KMS-11 (cell line): Measurements from ENCODE around the gene ALPK3.

Source experiments
- H2AFZ ChIP-seq: fragments of 200-600 bp; sonication (generic); 2 replicates; pipeline ENCODE4 v1.6.1; 2016; ENCODE audit warnings: antibody characterized with exemption, mixed run types, low read depth
- H3K27ac ChIP-seq: fragments of 200-600 bp; sonication (generic); 2 replicates; pipeline ENCODE4 v1.6.1; 2016; ENCODE audit warnings: mild to moderate bottlenecking, mixed run types
- H3K27me3 ChIP-seq: fragments of 200-600 bp; sonication (generic); 2 replicates; pipeline ENCODE4 v1.6.1; 2017; ENCODE audit warnings: mild to moderate bottlenecking, low read depth, mixed run types, moderate library complexity; ENCODE audit not compliant: insufficient read depth
- H3K36me3 ChIP-seq: fragments of 200-600 bp; sonication (generic); 2 replicates; pipeline ENCODE4 v1.6.1; 2017; ENCODE audit warnings: mild to moderate bottlenecking, mixed run types; ENCODE audit not compliant: insufficient read depth
- H3K4me1 ChIP-seq: fragments of 200-600 bp; sonication (generic); 2 replicates; pipeline ENCODE4 v1.6.1; 2016; ENCODE audit warnings: mild to moderate bottlenecking, low read depth, mixed run types; ENCODE audit not compliant: poor library complexity, severe bottlenecking
- H3K4me2 ChIP-seq: fragments of 200-600 bp; sonication (generic); 2 replicates; pipeline ENCODE4 v1.7.0; 2016; ENCODE audit warnings: mild to moderate bottlenecking, mixed run types
- H3K4me3 ChIP-seq: fragments of 200-600 bp; sonication (generic); IDR thresholded peaks from 2 replicates; pipeline ENCODE4 v1.6.1; 2017; ENCODE audit warnings: low read depth, low read length, mixed read lengths; ENCODE audit not compliant: insufficient read depth
- H3K79me2 ChIP-seq: fragments of 200-600 bp; sonication (generic); 2 replicates; pipeline ENCODE4 v1.6.1; 2016; ENCODE audit warnings: low read depth, mixed run types; ENCODE audit not compliant: insufficient read depth
- H3K9ac ChIP-seq: fragments of 200-600 bp; sonication (generic); 2 replicates; pipeline ENCODE4 v1.6.1; 2016; ENCODE audit warnings: mild to moderate bottlenecking, mixed run types
- H4K20me1 ChIP-seq: fragments of 200-600 bp; sonication (generic); 2 replicates; pipeline ENCODE4 v1.6.1; 2016; ENCODE audit warnings: mild to moderate bottlenecking, mixed run types; ENCODE audit not compliant: insufficient read depth
- TF ChIP-seq, protein P1 (sequence below): fragments of 200-600 bp; sonication (generic); conservative IDR thresholded peaks from 2 replicates; pipeline ENCODE4 v1.6.1; 2017; ENCODE audit warnings: low read depth, mild to moderate bottlenecking, antibody characterized with exemption, low read length, moderate library complexity, mixed read lengths

The ALPK3 gene

GRCh38 chr15:84878504-84878903 is 61.3 kb downstream of the ALPK3 start:
- Histone ChIP-seq H3K79me2 (no peaks in the 10 kb centered on the region), H3K4me3 (no peak overlapping the region), H3K9ac (no peak overlapping the region), H3K36me3 (no peaks in the 10 kb centered on the region), H4K20me1 (no peaks in the 10 kb centered on the region), H3K27me3 (no peaks in the 10 kb centered on the region), H3K4me1 (no peaks in the 10 kb centered on the region), H2AFZ (no peak overlapping the region), H3K27ac (no peak overlapping the region), H3K4me2 (no peak overlapping the region)
- TF ChIP-seq, protein P1, sequence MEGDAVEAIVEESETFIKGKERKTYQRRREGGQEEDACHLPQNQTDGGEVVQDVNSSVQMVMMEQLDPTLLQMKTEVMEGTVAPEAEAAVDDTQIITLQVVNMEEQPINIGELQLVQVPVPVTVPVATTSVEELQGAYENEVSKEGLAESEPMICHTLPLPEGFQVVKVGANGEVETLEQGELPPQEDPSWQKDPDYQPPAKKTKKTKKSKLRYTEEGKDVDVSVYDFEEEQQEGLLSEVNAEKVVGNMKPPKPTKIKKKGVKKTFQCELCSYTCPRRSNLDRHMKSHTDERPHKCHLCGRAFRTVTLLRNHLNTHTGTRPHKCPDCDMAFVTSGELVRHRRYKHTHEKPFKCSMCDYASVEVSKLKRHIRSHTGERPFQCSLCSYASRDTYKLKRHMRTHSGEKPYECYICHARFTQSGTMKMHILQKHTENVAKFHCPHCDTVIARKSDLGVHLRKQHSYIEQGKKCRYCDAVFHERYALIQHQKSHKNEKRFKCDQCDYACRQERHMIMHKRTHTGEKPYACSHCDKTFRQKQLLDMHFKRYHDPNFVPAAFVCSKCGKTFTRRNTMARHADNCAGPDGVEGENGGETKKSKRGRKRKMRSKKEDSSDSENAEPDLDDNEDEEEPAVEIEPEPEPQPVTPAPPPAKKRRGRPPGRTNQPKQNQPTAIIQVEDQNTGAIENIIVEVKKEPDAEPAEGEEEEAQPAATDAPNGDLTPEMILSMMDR: peak; percentile 69

- Histone ChIP-seq H2AFZ (no peak overlapping the region), H3K9ac (no peak overlapping the region), H3K79me2 (no peaks in the 10 kb centered on the region), H4K20me1 (no peaks in the 10 kb centered on the region), H3K4me1 (no peaks in the 10 kb centered on the region), H3K27me3 (no peaks in the 10 kb centered on the region), H3K27ac (no peak overlapping the region), H3K4me2 (no peak overlapping the region), H3K4me3 (no peak overlapping the region), H3K36me3 (no peaks in the 10 kb centered on the region)
- TF ChIP-seq, protein P1: no peak
Observed at GRCh38 chr15:84879088-84879780, 62.1 kb downstream of the ALPK3 start.

- Histone ChIP-seq H3K9ac (no peak overlapping the region), H3K4me2 (no peak overlapping the region), H2AFZ (no peak overlapping the region), H3K27me3 (no peaks in the 10 kb centered on the region), H3K27ac (no peak overlapping the region), H3K79me2 (no peaks in the 10 kb centered on the region), H3K4me3 (no peak overlapping the region), H3K36me3 (no peaks in the 10 kb centered on the region), H3K4me1 (no peaks in the 10 kb centered on the region), H4K20me1 (no peaks in the 10 kb centered on the region)
- TF ChIP-seq, protein P1: no peak
Observed at GRCh38 chr15:84880007-84880406, 62.9 kb downstream of the ALPK3 start.

- H3K4me2 ChIP-seq: no peak overlapping the region
- no peak overlapping the region for H3K9ac ChIP-seq
- H3K4me3 ChIP-seq: no peak overlapping the region
- H4K20me1 ChIP-seq: no peaks in the 10 kb centered on the region
- H3K36me3 ChIP-seq: no peaks in the 10 kb centered on the region
- TF ChIP-seq, protein P1: no peak
- no peaks in the 10 kb centered on the region for H3K27me3 ChIP-seq
- no peaks in the 10 kb centered on the region for H3K4me1 ChIP-seq
- no peaks in the 10 kb centered on the region for H3K79me2 ChIP-seq
- no peak overlapping the region for H2AFZ ChIP-seq
- H3K27ac ChIP-seq: no peak overlapping the region
Observed at GRCh38 chr15:84880822-84881519, 63.8 kb downstream of the ALPK3 start.
